Measurements from ENCODE around the gene PFDN5.

PFDN5 gene

GRCh38 chr12:53306826-53307225 is 11.5 kb downstream of the PFDN5 start:
- no peak overlapping the region for H3K27ac ChIP-seq (ENCODE audit: low read depth, low read length)
- no peak overlapping the region for H3K9ac ChIP-seq (ENCODE audit: low read length)
- H3K4me1 ChIP-seq (ENCODE audit: control insufficient read depth, insufficient read depth, low read length), result no peaks in the 10 kb centered on the region
- H3K27me3 ChIP-seq (ENCODE audit: control insufficient read depth, insufficient read depth, low read length), result no peaks in the 10 kb centered on the region
- peaks cover 75% of the 10 kb centered on the region for H3K36me3 ChIP-seq (ENCODE audit: control insufficient read depth, insufficient read depth, low read length)
- no peak overlapping the region for H3K4me3 ChIP-seq (ENCODE audit: low read depth, low read length)
- H3K9me3 ChIP-seq (ENCODE audit: control insufficient read depth, insufficient read depth, low read depth, low read length), result no peaks in the 10 kb centered on the region

GRCh38 chr12:53308276-53308675 is 12.9 kb downstream of the PFDN5 start:
- Histone ChIP-seq H3K9ac (ENCODE audit: low read length) (no peak overlapping the region), H3K4me1 (ENCODE audit: control insufficient read depth, insufficient read depth, low read length) (no peaks in the 10 kb centered on the region), H3K27ac (ENCODE audit: low read depth, low read length) (no peak overlapping the region), H3K27me3 (ENCODE audit: control insufficient read depth, insufficient read depth, low read length) (no peaks in the 10 kb centered on the region), H3K9me3 (ENCODE audit: control insufficient read depth, insufficient read depth, low read depth, low read length) (no peaks in the 10 kb centered on the region), H3K36me3 (ENCODE audit: control insufficient read depth, insufficient read depth, low read length) (peaks cover 64% of the 10 kb centered on the region), H3K4me3 (ENCODE audit: low read depth, low read length) (no peak overlapping the region)

DNA sequence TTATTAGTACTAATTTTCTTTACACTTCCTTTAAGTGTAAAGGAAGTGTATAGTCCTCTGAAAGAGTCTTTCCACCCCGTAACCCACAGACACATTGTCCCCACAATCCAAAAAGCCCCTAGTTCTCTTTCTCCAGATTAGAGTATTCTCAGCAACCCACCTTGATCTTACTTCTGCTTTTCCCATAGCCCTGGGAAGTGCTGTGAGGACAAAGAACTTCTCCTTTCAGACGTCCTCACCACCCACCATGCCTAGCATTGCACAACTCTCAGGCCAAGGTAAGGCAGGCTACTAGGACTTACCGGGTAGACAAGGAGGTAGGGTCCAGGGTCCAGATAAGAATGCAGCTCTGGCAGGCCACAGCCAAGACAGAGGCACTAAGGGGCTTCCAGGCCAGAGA is 18.7 kb downstream of the PFDN5 start:
- peaks cover 65% of the 10 kb centered on the region for H3K36me3 ChIP-seq (ENCODE audit: control insufficient read depth, insufficient read depth, low read length)
- H3K9me3 ChIP-seq (ENCODE audit: control insufficient read depth, insufficient read depth, low read depth, low read length), result no peaks in the 10 kb centered on the region
- H3K27ac ChIP-seq (ENCODE audit: low read depth, low read length), result no peak overlapping the region
- no peaks in the 10 kb centered on the region for H3K27me3 ChIP-seq (ENCODE audit: control insufficient read depth, insufficient read depth, low read length)
- H3K4me1 ChIP-seq (ENCODE audit: control insufficient read depth, insufficient read depth, low read length), result no peaks in the 10 kb centered on the region
- H3K9ac ChIP-seq (ENCODE audit: low read length), result no peak overlapping the region
- no peak overlapping the region for H3K4me3 ChIP-seq (ENCODE audit: low read depth, low read length)

- Histone ChIP-seq H3K4me3 (ENCODE audit: low read depth, low read length) (peak overlapping the region; percentile 97), H3K9me3 (ENCODE audit: control insufficient read depth, insufficient read depth, low read depth, low read length) (no peaks in the 10 kb centered on the region), H3K27ac (ENCODE audit: low read depth, low read length) (no peak overlapping the region), H3K4me1 (ENCODE audit: control insufficient read depth, insufficient read depth, low read length) (peaks cover 15% of the 10 kb centered on the region), H3K9ac (ENCODE audit: low read length) (peak overlapping the region; percentile 94), H3K27me3 (ENCODE audit: control insufficient read depth, insufficient read depth, low read length) (peaks cover 5% of the 10 kb centered on the region; the same call in 1 of the 2 replicates), H3K36me3 (ENCODE audit: control insufficient read depth, insufficient read depth, low read length) (peaks cover 32% of the 10 kb centered on the region)
Observed at GRCh38 chr12:53320352-53321195, 25.2 kb downstream of the PFDN5 start.

DNA sequence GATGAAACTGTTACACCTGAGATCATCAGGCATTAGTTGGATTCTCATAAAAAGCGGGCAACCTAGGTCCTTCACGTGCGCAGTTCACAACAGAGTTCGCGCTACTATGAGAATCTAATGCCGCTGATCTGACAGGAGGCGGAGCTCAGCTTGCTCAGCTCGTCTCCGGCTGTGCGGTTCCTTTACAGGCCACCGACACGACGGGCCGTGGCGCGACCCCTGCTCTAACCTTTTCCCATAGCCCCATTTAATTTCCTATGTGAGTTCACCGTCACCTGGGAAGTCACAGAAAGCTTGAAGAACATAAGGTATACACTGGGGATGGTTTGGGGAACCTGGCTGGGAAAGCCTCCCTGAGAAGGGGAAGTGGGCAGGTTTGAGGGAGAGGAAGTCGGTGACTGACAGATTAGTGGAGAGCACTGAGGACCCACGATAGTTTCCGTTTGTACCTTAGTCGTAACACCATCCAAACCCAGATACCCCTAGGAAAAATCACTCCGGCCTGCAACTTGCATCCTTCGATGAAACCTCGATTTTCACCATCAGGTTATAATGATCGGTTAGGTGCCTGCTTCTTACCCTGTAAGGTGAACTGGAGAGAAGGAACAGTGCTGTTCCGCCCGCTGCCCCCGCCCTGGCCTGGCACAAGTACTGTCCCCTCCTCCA is 28.9 kb downstream of the PFDN5 start:
- Histone ChIP-seq H3K4me1 (ENCODE audit: control insufficient read depth, insufficient read depth, low read length) (peaks cover 35% of the 10 kb centered on the region), H3K27ac (ENCODE audit: low read depth, low read length) (peak overlapping the region; percentile 91; the same call in 1 of the 2 replicates), H3K9me3 (ENCODE audit: control insufficient read depth, insufficient read depth, low read depth, low read length) (no peaks in the 10 kb centered on the region), H3K4me3 (ENCODE audit: low read depth, low read length) (peak overlapping the region; percentile 52), H3K27me3 (ENCODE audit: control insufficient read depth, insufficient read depth, low read length) (peaks cover 34% of the 10 kb centered on the region), H3K9ac (ENCODE audit: low read length) (peak overlapping the region; percentile 83), H3K36me3 (ENCODE audit: control insufficient read depth, insufficient read depth, low read length) (peaks cover 6% of the 10 kb centered on the region)

GRCh38 chr12:53324779-53325510 is 29.6 kb downstream of the PFDN5 start:
- peak overlapping the region; percentile 52 for H3K4me3 ChIP-seq (ENCODE audit: low read depth, low read length)
- peak overlapping the region; percentile 83 for H3K9ac ChIP-seq (ENCODE audit: low read length)
- peaks cover 35% of the 10 kb centered on the region for H3K4me1 ChIP-seq (ENCODE audit: control insufficient read depth, insufficient read depth, low read length)
- no peaks in the 10 kb centered on the region for H3K9me3 ChIP-seq (ENCODE audit: control insufficient read depth, insufficient read depth, low read depth, low read length)
- H3K36me3 ChIP-seq (ENCODE audit: control insufficient read depth, insufficient read depth, low read length), result peaks cover 6% of the 10 kb centered on the region
- H3K27ac ChIP-seq (ENCODE audit: low read depth, low read length), result peak overlapping the region; percentile 91; the same call in 1 of the 2 replicates
- peaks cover 36% of the 10 kb centered on the region for H3K27me3 ChIP-seq (ENCODE audit: control insufficient read depth, insufficient read depth, low read length)

DNA sequence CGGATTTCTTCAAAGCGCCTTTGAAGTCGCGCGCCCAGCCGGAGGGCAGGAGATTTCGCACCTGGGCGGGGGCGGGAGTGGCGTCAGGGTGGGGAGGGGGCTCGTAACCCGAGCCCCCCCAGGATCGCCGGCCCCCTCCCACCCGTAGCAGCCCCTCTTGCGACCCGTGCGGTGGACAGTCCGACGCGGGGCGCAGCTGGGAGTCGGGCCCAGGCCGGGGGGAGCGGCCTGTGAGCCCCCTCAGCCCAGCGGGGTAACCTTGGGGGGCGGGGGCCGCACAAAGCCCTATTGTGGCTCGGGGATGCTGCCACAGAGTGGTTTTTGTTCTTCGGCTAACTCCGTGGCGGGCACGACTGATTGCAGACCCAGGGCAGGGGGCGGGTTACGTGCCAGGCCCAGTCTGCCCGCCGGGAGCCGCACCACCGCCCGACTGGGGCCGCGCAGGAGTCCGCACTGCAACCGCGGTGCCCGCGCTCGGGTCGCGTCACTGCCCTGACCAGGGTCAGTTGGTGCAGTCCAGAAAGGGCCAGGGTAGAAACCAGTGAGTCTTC is 30.2 kb downstream of the PFDN5 start:
- H3K4me1 ChIP-seq (ENCODE audit: control insufficient read depth, insufficient read depth, low read length), result peaks cover 35% of the 10 kb centered on the region
- no peaks in the 10 kb centered on the region for H3K36me3 ChIP-seq (ENCODE audit: control insufficient read depth, insufficient read depth, low read length)
- peak overlapping the region; percentile 83 for H3K9ac ChIP-seq (ENCODE audit: low read length)
- peak overlapping the region; percentile 91; the same call in 1 of the 2 replicates for H3K27ac ChIP-seq (ENCODE audit: low read depth, low read length)
- peak overlapping the region; percentile 52 for H3K4me3 ChIP-seq (ENCODE audit: low read depth, low read length)
- peaks cover 36% of the 10 kb centered on the region for H3K27me3 ChIP-seq (ENCODE audit: control insufficient read depth, insufficient read depth, low read length)
- H3K9me3 ChIP-seq (ENCODE audit: control insufficient read depth, insufficient read depth, low read depth, low read length), result no peaks in the 10 kb centered on the region

DNA sequence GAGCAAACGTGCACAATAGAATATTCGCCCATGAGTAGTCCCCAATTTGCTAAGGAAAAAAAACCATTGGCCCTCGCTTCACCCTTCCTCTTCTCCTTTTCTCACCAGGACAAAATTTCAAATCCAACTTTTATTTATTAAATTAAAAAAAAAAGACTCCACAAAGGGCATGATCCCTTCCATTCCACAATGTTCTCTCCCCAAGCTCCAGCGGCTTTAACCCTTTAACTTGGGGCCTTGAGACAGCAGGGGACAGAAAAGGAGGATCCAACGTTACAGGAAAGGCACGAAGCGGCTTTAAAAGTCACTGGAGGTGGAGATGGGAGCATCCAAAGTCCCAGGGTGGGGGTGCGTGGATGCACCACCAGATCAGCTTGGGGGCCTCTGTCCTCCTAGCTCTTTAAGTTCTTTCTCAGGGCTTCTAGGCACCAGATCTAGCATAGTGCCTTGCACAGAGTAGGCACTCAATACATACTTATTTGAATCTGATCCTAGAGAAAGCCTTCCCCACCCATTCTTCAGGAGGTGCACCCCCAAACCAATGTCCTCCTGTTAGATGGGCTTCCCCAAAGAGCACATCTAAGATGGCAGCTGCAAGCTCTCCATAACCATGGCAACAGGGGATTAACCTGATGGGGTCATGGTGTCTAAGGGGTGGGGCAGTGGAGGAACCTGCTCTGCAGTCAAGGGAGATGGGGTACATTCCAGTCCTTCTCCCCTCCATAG is 31.3 kb downstream of the PFDN5 start:
- Histone ChIP-seq H3K27ac (ENCODE audit: low read depth, low read length) (no peak overlapping the region), H3K4me3 (ENCODE audit: low read depth, low read length) (peak overlapping the region; percentile 52; the same call in 1 of the 2 replicates), H3K4me1 (ENCODE audit: control insufficient read depth, insufficient read depth, low read length) (peaks cover 35% of the 10 kb centered on the region), H3K36me3 (ENCODE audit: control insufficient read depth, insufficient read depth, low read length) (no peaks in the 10 kb centered on the region), H3K27me3 (ENCODE audit: control insufficient read depth, insufficient read depth, low read length) (peaks cover 36% of the 10 kb centered on the region), H3K9ac (ENCODE audit: low read length) (no peak overlapping the region), H3K9me3 (ENCODE audit: control insufficient read depth, insufficient read depth, low read depth, low read length) (no peaks in the 10 kb centered on the region)

DNA sequence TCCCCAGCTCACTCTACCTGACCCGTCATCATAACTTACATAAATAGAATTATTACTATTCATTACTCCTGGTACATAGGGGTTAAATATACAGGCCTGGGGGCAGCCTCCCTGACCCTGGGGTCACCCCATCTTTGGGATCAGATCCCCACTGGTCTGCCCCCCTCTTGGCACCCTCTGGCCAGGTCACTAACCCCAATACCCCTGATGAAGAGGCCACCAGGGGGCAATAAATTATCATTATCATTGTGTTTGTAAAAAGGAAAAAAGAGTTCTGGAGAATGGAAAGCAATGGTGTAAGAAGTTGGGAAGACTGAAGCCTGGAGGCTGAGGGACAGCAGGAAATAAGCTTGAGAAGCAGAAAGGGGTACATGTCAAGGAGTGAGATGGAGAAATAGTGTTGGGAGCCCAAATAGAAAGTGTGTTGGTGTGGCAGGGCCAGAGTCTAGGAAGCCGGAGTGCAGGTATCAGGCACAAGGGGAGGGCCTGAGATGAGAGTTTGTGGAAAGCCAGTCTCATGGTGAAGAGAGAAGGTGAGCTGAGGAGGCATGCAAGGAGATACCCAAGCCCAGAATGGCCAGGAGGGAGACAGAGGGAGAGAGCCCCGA is 32.2 kb downstream of the PFDN5 start:
- Histone ChIP-seq H3K27ac (ENCODE audit: low read depth, low read length) (no peak overlapping the region), H3K4me3 (ENCODE audit: low read depth, low read length) (no peak overlapping the region), H3K36me3 (ENCODE audit: control insufficient read depth, insufficient read depth, low read length) (no peaks in the 10 kb centered on the region), H3K9me3 (ENCODE audit: control insufficient read depth, insufficient read depth, low read depth, low read length) (no peaks in the 10 kb centered on the region), H3K27me3 (ENCODE audit: control insufficient read depth, insufficient read depth, low read length) (peaks cover 36% of the 10 kb centered on the region), H3K9ac (ENCODE audit: low read length) (no peak overlapping the region), H3K4me1 (ENCODE audit: control insufficient read depth, insufficient read depth, low read length) (peaks cover 32% of the 10 kb centered on the region)

DNA sequence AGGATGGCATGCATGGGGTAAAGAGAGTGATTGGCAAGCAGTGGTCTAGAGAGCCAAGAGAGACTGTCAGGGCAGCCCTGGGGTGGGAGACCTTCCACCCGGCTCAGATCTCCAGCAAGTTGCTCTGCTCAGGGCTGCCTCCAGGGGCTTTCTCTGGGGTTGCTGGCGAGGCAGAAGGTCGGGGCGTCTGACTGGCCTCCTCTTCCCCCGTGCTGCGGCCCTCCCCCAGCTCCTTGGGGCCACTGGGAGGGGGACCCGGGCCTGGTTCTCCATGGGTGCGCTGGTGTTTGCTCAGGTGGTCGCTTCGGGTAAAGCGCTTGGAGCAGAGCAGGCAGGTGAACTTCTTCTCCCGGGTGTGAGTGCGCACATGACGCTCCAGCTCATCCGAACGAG is 32.7 kb downstream of the PFDN5 start:
- Histone ChIP-seq H3K36me3 (ENCODE audit: control insufficient read depth, insufficient read depth, low read length) (no peaks in the 10 kb centered on the region), H3K9me3 (ENCODE audit: control insufficient read depth, insufficient read depth, low read depth, low read length) (no peaks in the 10 kb centered on the region), H3K9ac (ENCODE audit: low read length) (no peak overlapping the region), H3K27ac (ENCODE audit: low read depth, low read length) (no peak overlapping the region), H3K27me3 (ENCODE audit: control insufficient read depth, insufficient read depth, low read length) (peaks cover 36% of the 10 kb centered on the region), H3K4me3 (ENCODE audit: low read depth, low read length) (no peak overlapping the region), H3K4me1 (ENCODE audit: control insufficient read depth, insufficient read depth, low read length) (peaks cover 32% of the 10 kb centered on the region)
